SK-N-SH (cell line): ENCODE results near the gene PBX3.

Source experiments
- CTCF ChIP-seq: fragments of 200-600 bp; sonication (generic); IDR thresholded peaks from 2 replicates; pipeline ENCODE4 v1.6.1; 2017; ENCODE audit warnings: antibody characterized with exemption, mild to moderate bottlenecking, moderate library complexity
- EP300 ChIP-seq, 2 experiments: IDR thresholded peaks; 2 replicates each; pipeline versions ENCODE4 v1.4.0 to v1.6.1; 2012; ENCODE audit warnings: borderline replicate concordance in 1 of 2, low read depth in 1 of 2, low read length in 1 of 2
- JUND ChIP-seq: IDR thresholded peaks from 2 replicates; pipeline ENCODE4 v1.4.0; 2012
- MAX ChIP-seq: IDR thresholded peaks from 2 replicates; pipeline ENCODE4 v1.4.0; 2012; ENCODE audit warnings: low read depth
- MXI1 ChIP-seq: IDR thresholded peaks from 2 replicates; pipeline ENCODE4 v1.6.1; 2012; ENCODE audit warnings: mild to moderate bottlenecking, low read depth, low read length, improper control_type of control experiment
- POLR2AphosphoS5 ChIP-seq: IDR thresholded peaks from 2 replicates; pipeline ENCODE4 v1.6.1; 2012; ENCODE audit warnings: low read depth, low read length
- RAD21 ChIP-seq: IDR thresholded peaks from 2 replicates; pipeline ENCODE4 v1.6.1; 2012; ENCODE audit warnings: mild to moderate bottlenecking, low read length
- TAF1 ChIP-seq: IDR thresholded peaks from 2 replicates; pipeline ENCODE4 v1.6.1; 2012; ENCODE audit warnings: low read depth, mild to moderate bottlenecking, low read length, moderate library complexity, borderline replicate concordance
- USF2 ChIP-seq: fragments of 150-350 bp; IDR thresholded peaks from 2 replicates; pipeline ENCODE4 v1.6.1; 2017; ENCODE audit warnings: antibody characterized with exemption, low read length, low read depth, borderline replicate concordance
- YY1 ChIP-seq: IDR thresholded peaks from 2 replicates; pipeline ENCODE4 v1.4.0; 2012; ENCODE audit warnings: low read depth, mild to moderate bottlenecking
- ZBTB33 ChIP-seq: IDR thresholded peaks from 2 replicates; pipeline ENCODE4 v1.4.0; 2012; ENCODE audit warnings: low read depth, borderline replicate concordance

- no peak for TF ChIP-seq MXI1
- TF ChIP-seq CTCF: no peak
- no peak for TF ChIP-seq JUND
- no peak for TF ChIP-seq POLR2AphosphoS5
- TF ChIP-seq ZBTB33: no peak
- TF ChIP-seq EP300 (IDR thresholded peaks at IDR 0.05; ENCODE audit: borderline replicate concordance in 1 of 2, low read depth in 1 of 2, low read length in 1 of 2): no peak
- no peak for TF ChIP-seq USF2
- TF ChIP-seq MAX: no peak
- TF ChIP-seq RAD21: no peak
- no peak for TF ChIP-seq YY1
- no peak for TF ChIP-seq TAF1
Observed at GRCh38 chr9:125863923-125864322, 116.8 kb downstream of the PBX3 start.
